ENCODE results near the gene CERS1. TPM values are rescaled to one million over a fixed set of nuclear protein-coding genes. Genes with fewer than 3 reads are reported as not detected.

Gene CERS1
- total and polyA plus RNA-seq, 5 donors from 2014 or later = not detected

- no peak overlapping the region for H3K27ac Mint-ChIP-seq
- Histone ChIP-seq H3K27ac (ENCODE audit: insufficient read depth, low read length, poor library complexity, severe bottlenecking) (no peak overlapping the region), H3K27me3 (ENCODE audit: control insufficient read depth, insufficient read depth, low read length) (no peaks in the 10 kb centered on the region), H3K9me3 (ENCODE audit: control insufficient read depth in 2 of 2, low read length in 2 of 2) (no peaks in the 10 kb centered on the region), H3K4me3 (ENCODE audit: low read depth, low read length) (no peak overlapping the region), H3K4me1 (ENCODE audit: control insufficient read depth, insufficient read depth, low read length, poor library complexity, severe bottlenecking) (no peaks in the 10 kb centered on the region), H3K36me3 (ENCODE audit: control insufficient read depth, insufficient read depth, low read length) (peaks cover 28% of the 10 kb centered on the region)
- ATAC-seq (ENCODE audit: low read depth in 2 of 2) = no peak
- peaks cover 0 to 14% (median 6%) of the 10 kb centered on the region in 4 donors for H3K4me1 Mint-ChIP-seq
- H3K27me3 Mint-ChIP-seq = peaks cover 25% of the 10 kb centered on the region
- H3K4me3 Mint-ChIP-seq = no peak overlapping the region
- no peaks in the 10 kb centered on the region for H3K36me3 Mint-ChIP-seq
- no peaks in the 10 kb centered on the region for H3K9me3 Mint-ChIP-seq
- no peak for DNase-seq
Measured at GRCh38 chr19:18899624-18900560, 3.9 kb upstream of the CERS1 start.

GRCh38 chr19:18898607-18899408 lies 2.9 kb upstream of the CERS1 start:
- no peak overlapping the region for H3K4me3 ChIP-seq (ENCODE audit: low read depth, low read length)
- Mint-ChIP-seq H3K27ac (no peak overlapping the region), H3K4me1 (peaks cover 0 to 14% (median 6%) of the 10 kb centered on the region in 4 donors), H3K4me3 (no peak overlapping the region), H3K36me3 (no peaks in the 10 kb centered on the region), H3K9me3 (no peaks in the 10 kb centered on the region), H3K27me3 (peaks cover 28% of the 10 kb centered on the region)
- no peaks in the 10 kb centered on the region for H3K27me3 ChIP-seq (ENCODE audit: control insufficient read depth, insufficient read depth, low read length)
- no peak for DNase-seq
- no peaks in the 10 kb centered on the region for H3K4me1 ChIP-seq (ENCODE audit: control insufficient read depth, insufficient read depth, low read length, poor library complexity, severe bottlenecking)
- H3K36me3 ChIP-seq (ENCODE audit: control insufficient read depth, insufficient read depth, low read length) = peaks cover 26% of the 10 kb centered on the region
- ATAC-seq (ENCODE audit: low read depth in 2 of 2) = no peak
- H3K9me3 ChIP-seq (ENCODE audit: control insufficient read depth in 2 of 2, low read length in 2 of 2) = no peaks in the 10 kb centered on the region
- no peak overlapping the region for H3K27ac ChIP-seq (ENCODE audit: insufficient read depth, low read length, poor library complexity, severe bottlenecking)

- ATAC-seq (ENCODE audit: low read depth in 2 of 2) = peak in 1 of 2 donors; percentile 11
- Mint-ChIP-seq H3K4me1 (peaks cover 0 to 14% (median 6%) of the 10 kb centered on the region in 4 donors), H3K4me3 (no peak overlapping the region), H3K27me3 (peaks cover 32% of the 10 kb centered on the region), H3K9me3 (no peaks in the 10 kb centered on the region), H3K27ac (no peak overlapping the region), H3K36me3 (no peaks in the 10 kb centered on the region)
- Histone ChIP-seq H3K4me1 (ENCODE audit: control insufficient read depth, insufficient read depth, low read length, poor library complexity, severe bottlenecking) (no peaks in the 10 kb centered on the region), H3K27ac (ENCODE audit: insufficient read depth, low read length, poor library complexity, severe bottlenecking) (no peak overlapping the region), H3K27me3 (ENCODE audit: control insufficient read depth, insufficient read depth, low read length) (no peaks in the 10 kb centered on the region), H3K9me3 (ENCODE audit: control insufficient read depth in 2 of 2, low read length in 2 of 2) (no peaks in the 10 kb centered on the region), H3K36me3 (ENCODE audit: control insufficient read depth, insufficient read depth, low read length) (peaks cover 26% of the 10 kb centered on the region), H3K4me3 (ENCODE audit: low read depth, low read length) (no peak overlapping the region)
- DNase-seq = no peak
Measured at GRCh38 chr19:18898081-18898606, 2.2 kb upstream of the CERS1 start.

- H3K27ac Mint-ChIP-seq = no peak overlapping the region
- peak overlapping the region; percentile 43 to 80 (median 62) for H3K4me3 Mint-ChIP-seq
- no peak for ATAC-seq (ENCODE audit: low read depth in 2 of 2)
- H3K9me3 Mint-ChIP-seq = no peaks in the 10 kb centered on the region
- no peaks in the 10 kb centered on the region for H3K27me3 ChIP-seq (ENCODE audit: control insufficient read depth, insufficient read depth, low read length)
- H3K27me3 Mint-ChIP-seq = peaks cover 39% of the 10 kb centered on the region
- no peak for DNase-seq
- H3K4me1 ChIP-seq (ENCODE audit: control insufficient read depth, insufficient read depth, low read length, poor library complexity, severe bottlenecking) = no peaks in the 10 kb centered on the region
- H3K4me3 ChIP-seq (ENCODE audit: low read depth, low read length) = no peak overlapping the region
- no peaks in the 10 kb centered on the region for H3K9me3 ChIP-seq (ENCODE audit: control insufficient read depth in 2 of 2, low read length in 2 of 2)
- H3K36me3 Mint-ChIP-seq = no peaks in the 10 kb centered on the region
- peaks cover 0 to 14% (median 6%) of the 10 kb centered on the region in 4 donors for H3K4me1 Mint-ChIP-seq
- no peak overlapping the region for H3K27ac ChIP-seq (ENCODE audit: insufficient read depth, low read length, poor library complexity, severe bottlenecking)
- H3K36me3 ChIP-seq (ENCODE audit: control insufficient read depth, insufficient read depth, low read length) = peaks cover 26% of the 10 kb centered on the region
Measured at GRCh38 chr19:18897094-18898029, 1.4 kb upstream of the CERS1 start.

- peaks cover 39% of the 10 kb centered on the region for H3K27me3 Mint-ChIP-seq
- no peaks in the 10 kb centered on the region for H3K36me3 Mint-ChIP-seq
- H3K27ac Mint-ChIP-seq = no peak overlapping the region
- H3K4me3 Mint-ChIP-seq = peak overlapping the region; percentile 41 to 78 (median 66)
- Histone ChIP-seq H3K27me3 (ENCODE audit: control insufficient read depth, insufficient read depth, low read length) (no peaks in the 10 kb centered on the region), H3K9me3 (ENCODE audit: control insufficient read depth in 2 of 2, low read length in 2 of 2) (no peaks in the 10 kb centered on the region), H3K36me3 (ENCODE audit: control insufficient read depth, insufficient read depth, low read length) (peaks cover 23% of the 10 kb centered on the region), H3K4me3 (ENCODE audit: low read depth, low read length) (no peak overlapping the region), H3K27ac (ENCODE audit: insufficient read depth, low read length, poor library complexity, severe bottlenecking) (no peak overlapping the region), H3K4me1 (ENCODE audit: control insufficient read depth, insufficient read depth, low read length, poor library complexity, severe bottlenecking) (no peaks in the 10 kb centered on the region)
- H3K4me1 Mint-ChIP-seq = peaks cover 0 to 14% (median 6%) of the 10 kb centered on the region in 4 donors
- ATAC-seq (ENCODE audit: low read depth in 2 of 2) = no peak
- no peaks in the 10 kb centered on the region for H3K9me3 Mint-ChIP-seq
- no peak for DNase-seq
Measured at GRCh38 chr19:18896421-18896841, 473 bp upstream of the CERS1 start.

- Histone ChIP-seq H3K9me3 (ENCODE audit: control insufficient read depth in 2 of 2, low read length in 2 of 2) (no peaks in the 10 kb centered on the region), H3K36me3 (ENCODE audit: control insufficient read depth, insufficient read depth, low read length) (peaks cover 11% of the 10 kb centered on the region), H3K27me3 (ENCODE audit: control insufficient read depth, insufficient read depth, low read length) (no peaks in the 10 kb centered on the region), H3K4me1 (ENCODE audit: control insufficient read depth, insufficient read depth, low read length, poor library complexity, severe bottlenecking) (no peaks in the 10 kb centered on the region), H3K27ac (ENCODE audit: insufficient read depth, low read length, poor library complexity, severe bottlenecking) (no peak overlapping the region), H3K4me3 (ENCODE audit: low read depth, low read length) (no peak overlapping the region)
- Mint-ChIP-seq H3K4me1 (peaks cover 0 to 14% (median 6%) of the 10 kb centered on the region in 4 donors), H3K4me3 (peak overlapping the region in 2 of 4 donors; percentile 39 to 48), H3K27ac (no peak overlapping the region), H3K9me3 (no peaks in the 10 kb centered on the region), H3K36me3 (no peaks in the 10 kb centered on the region), H3K27me3 (peaks cover 39% of the 10 kb centered on the region)
- DNase-seq (no peak), ATAC-seq (ENCODE audit: low read depth in 2 of 2) (no peak)
Measured at GRCh38 chr19:18895038-18895823, 727 bp downstream of the CERS1 start.
